KMS-11 (cell line): Measurements from ENCODE around the gene TADA1.
A peak's percentile ranks its signal among the peaks of the same experiment; 100 is the strongest.

ENCODE experiments used
- H2AFZ ChIP-seq: fragments of 200-600 bp; sonication (generic); 2 replicates; pipeline ENCODE4 v1.6.1; 2016; ENCODE audit warnings: antibody characterized with exemption, mixed run types, low read depth
- H3K27ac ChIP-seq: fragments of 200-600 bp; sonication (generic); 2 replicates; pipeline ENCODE4 v1.6.1; 2016; ENCODE audit warnings: mild to moderate bottlenecking, mixed run types
- H3K27me3 ChIP-seq: fragments of 200-600 bp; sonication (generic); 2 replicates; pipeline ENCODE4 v1.6.1; 2017; ENCODE audit warnings: mild to moderate bottlenecking, low read depth, mixed run types, moderate library complexity; ENCODE audit not compliant: insufficient read depth
- H3K36me3 ChIP-seq: fragments of 200-600 bp; sonication (generic); 2 replicates; pipeline ENCODE4 v1.6.1; 2017; ENCODE audit warnings: mild to moderate bottlenecking, mixed run types; ENCODE audit not compliant: insufficient read depth
- H3K4me1 ChIP-seq: fragments of 200-600 bp; sonication (generic); 2 replicates; pipeline ENCODE4 v1.6.1; 2016; ENCODE audit warnings: mild to moderate bottlenecking, low read depth, mixed run types; ENCODE audit not compliant: poor library complexity, severe bottlenecking
- H3K4me2 ChIP-seq: fragments of 200-600 bp; sonication (generic); 2 replicates; pipeline ENCODE4 v1.7.0; 2016; ENCODE audit warnings: mild to moderate bottlenecking, mixed run types
- H3K4me3 ChIP-seq: fragments of 200-600 bp; sonication (generic); IDR thresholded peaks from 2 replicates; pipeline ENCODE4 v1.6.1; 2017; ENCODE audit warnings: low read depth, low read length, mixed read lengths; ENCODE audit not compliant: insufficient read depth
- H3K79me2 ChIP-seq: fragments of 200-600 bp; sonication (generic); 2 replicates; pipeline ENCODE4 v1.6.1; 2016; ENCODE audit warnings: low read depth, mixed run types; ENCODE audit not compliant: insufficient read depth
- H3K9ac ChIP-seq: fragments of 200-600 bp; sonication (generic); 2 replicates; pipeline ENCODE4 v1.6.1; 2016; ENCODE audit warnings: mild to moderate bottlenecking, mixed run types
- H4K20me1 ChIP-seq: fragments of 200-600 bp; sonication (generic); 2 replicates; pipeline ENCODE4 v1.6.1; 2016; ENCODE audit warnings: mild to moderate bottlenecking, mixed run types; ENCODE audit not compliant: insufficient read depth
- TF ChIP-seq, protein P1 (sequence below): fragments of 200-600 bp; sonication (generic); conservative IDR thresholded peaks from 2 replicates; pipeline ENCODE4 v1.6.1; 2017; ENCODE audit warnings: low read depth, mild to moderate bottlenecking, antibody characterized with exemption, low read length, moderate library complexity, mixed read lengths

TADA1 gene

DNA sequence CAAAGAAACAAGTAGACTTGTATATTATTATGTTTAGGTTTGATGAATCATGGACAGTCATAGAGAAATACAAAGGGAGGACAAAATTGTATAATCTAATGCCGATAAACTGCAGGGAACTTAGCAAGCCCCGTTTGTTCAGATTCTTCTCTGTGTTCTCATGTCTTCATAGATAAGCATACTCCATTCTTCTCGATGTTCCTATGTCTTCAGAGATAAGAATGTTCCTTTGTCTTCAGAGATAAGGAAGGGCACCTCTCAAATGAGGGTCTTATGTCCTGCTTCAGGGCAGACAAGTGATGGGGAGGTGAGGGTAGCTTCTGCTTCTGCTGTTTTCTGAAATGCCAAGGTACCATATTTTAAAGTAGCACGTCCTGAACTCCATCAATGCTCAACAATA is 19.7 kb upstream of the TADA1 start:
- no peaks in the 10 kb centered on the region for H3K79me2 ChIP-seq
- no peak overlapping the region for H3K4me2 ChIP-seq
- no peak overlapping the region for H3K4me3 ChIP-seq
- H2AFZ ChIP-seq, result no peak overlapping the region
- H3K27ac ChIP-seq, result no peak overlapping the region
- H3K4me1 ChIP-seq, result no peaks in the 10 kb centered on the region
- TF ChIP-seq, protein P1, sequence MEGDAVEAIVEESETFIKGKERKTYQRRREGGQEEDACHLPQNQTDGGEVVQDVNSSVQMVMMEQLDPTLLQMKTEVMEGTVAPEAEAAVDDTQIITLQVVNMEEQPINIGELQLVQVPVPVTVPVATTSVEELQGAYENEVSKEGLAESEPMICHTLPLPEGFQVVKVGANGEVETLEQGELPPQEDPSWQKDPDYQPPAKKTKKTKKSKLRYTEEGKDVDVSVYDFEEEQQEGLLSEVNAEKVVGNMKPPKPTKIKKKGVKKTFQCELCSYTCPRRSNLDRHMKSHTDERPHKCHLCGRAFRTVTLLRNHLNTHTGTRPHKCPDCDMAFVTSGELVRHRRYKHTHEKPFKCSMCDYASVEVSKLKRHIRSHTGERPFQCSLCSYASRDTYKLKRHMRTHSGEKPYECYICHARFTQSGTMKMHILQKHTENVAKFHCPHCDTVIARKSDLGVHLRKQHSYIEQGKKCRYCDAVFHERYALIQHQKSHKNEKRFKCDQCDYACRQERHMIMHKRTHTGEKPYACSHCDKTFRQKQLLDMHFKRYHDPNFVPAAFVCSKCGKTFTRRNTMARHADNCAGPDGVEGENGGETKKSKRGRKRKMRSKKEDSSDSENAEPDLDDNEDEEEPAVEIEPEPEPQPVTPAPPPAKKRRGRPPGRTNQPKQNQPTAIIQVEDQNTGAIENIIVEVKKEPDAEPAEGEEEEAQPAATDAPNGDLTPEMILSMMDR, result no peak
- H4K20me1 ChIP-seq, result no peaks in the 10 kb centered on the region
- no peaks in the 10 kb centered on the region for H3K36me3 ChIP-seq
- H3K27me3 ChIP-seq, result no peaks in the 10 kb centered on the region
- no peak overlapping the region for H3K9ac ChIP-seq

- TF ChIP-seq, protein P1, result no peak
- no peak overlapping the region for H3K27ac ChIP-seq
- no peak overlapping the region for H3K4me3 ChIP-seq
- peaks cover 7% of the 10 kb centered on the region for H3K4me1 ChIP-seq
- no peak overlapping the region for H3K9ac ChIP-seq
- H2AFZ ChIP-seq, result no peak overlapping the region
- no peak overlapping the region for H3K4me2 ChIP-seq
- no peaks in the 10 kb centered on the region for H3K27me3 ChIP-seq
- no peaks in the 10 kb centered on the region for H4K20me1 ChIP-seq
- no peaks in the 10 kb centered on the region for H3K79me2 ChIP-seq
- no peaks in the 10 kb centered on the region for H3K36me3 ChIP-seq
Observed at GRCh38 chr1:166889776-166890175, 13.7 kb upstream of the TADA1 start.

DNA sequence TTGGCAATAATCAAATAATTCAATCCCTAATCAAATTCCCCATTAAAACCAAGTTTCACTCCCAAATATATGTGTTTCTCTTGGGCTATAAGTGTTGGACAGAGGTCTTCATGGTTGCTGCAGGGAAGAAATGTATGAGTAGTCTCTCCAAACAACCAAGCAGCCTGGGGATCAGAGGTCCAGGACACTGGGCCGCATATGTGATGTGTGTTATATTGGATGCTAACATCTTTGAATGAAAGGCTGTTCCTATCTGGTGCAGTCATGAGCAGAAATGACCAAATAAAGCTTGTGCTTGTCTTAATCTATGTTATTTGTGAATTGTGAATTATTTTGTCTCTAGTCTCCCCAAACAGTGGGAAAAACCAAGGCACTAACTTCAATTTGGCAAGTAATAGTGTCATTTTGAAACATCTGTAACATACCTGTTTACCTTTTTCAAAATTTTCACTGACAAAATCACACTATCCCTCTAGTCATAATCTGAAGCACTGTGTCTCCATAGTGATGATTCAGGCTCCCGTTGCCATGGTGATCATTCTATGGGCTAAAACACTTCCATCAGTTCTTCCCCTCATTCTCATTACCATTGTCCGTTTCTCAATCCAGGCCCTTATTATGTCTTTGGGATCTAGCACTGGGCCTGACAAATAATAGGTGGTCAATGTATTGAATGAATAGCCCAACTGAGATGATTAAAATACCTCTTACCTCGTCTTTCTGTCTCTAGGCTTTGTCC is 12.5 kb upstream of the TADA1 start:
- peaks cover 10% of the 10 kb centered on the region for H3K4me1 ChIP-seq
- no peak overlapping the region for H3K27ac ChIP-seq
- H3K9ac ChIP-seq, result no peak overlapping the region
- no peaks in the 10 kb centered on the region for H3K27me3 ChIP-seq
- H3K36me3 ChIP-seq, result no peaks in the 10 kb centered on the region
- TF ChIP-seq, protein P1, result no peak
- H2AFZ ChIP-seq, result no peak overlapping the region
- H4K20me1 ChIP-seq, result no peaks in the 10 kb centered on the region
- no peak overlapping the region for H3K4me3 ChIP-seq
- no peaks in the 10 kb centered on the region for H3K79me2 ChIP-seq
- H3K4me2 ChIP-seq, result no peak overlapping the region

GRCh38 chr1:166884971-166885370 is 8.9 kb upstream of the TADA1 start:
- TF ChIP-seq, protein P1, result no peak
- Histone ChIP-seq H2AFZ (no peak overlapping the region), H3K4me2 (peak overlapping the region; percentile 8; the same call in 1 of the 2 replicates), H3K36me3 (no peaks in the 10 kb centered on the region), H3K4me3 (no peak overlapping the region), H3K79me2 (no peaks in the 10 kb centered on the region), H3K4me1 (peaks cover 10% of the 10 kb centered on the region), H4K20me1 (no peaks in the 10 kb centered on the region), H3K27me3 (no peaks in the 10 kb centered on the region), H3K27ac (no peak overlapping the region), H3K9ac (no peak overlapping the region)
